HG02571 (cell line): ENCODE measurements around the gene SLC7A8.

ENCODE experiments used
- ATAC-seq: cut with Tn5 transposase; IDR thresholded peaks from one replicate; pipeline ENCODE4 v1.9.1; 2021; ENCODE audit warnings: mild to moderate bottlenecking, moderate library complexity; ENCODE audit not compliant: unreplicated experiment

Gene SLC7A8

GRCh38 chr14:23099212-23099861 is 84.1 kb downstream of the SLC7A8 start:
- no peak for ATAC-seq

GRCh38 chr14:23097786-23098185 is 85.7 kb downstream of the SLC7A8 start:
- ATAC-seq = no peak

- peak; percentile 87 for ATAC-seq
Observed at GRCh38 chr14:23095196-23096108, 88.0 kb downstream of the SLC7A8 start, which contains the start of gene C14orf119. Gene C14orf119, plus strand, starts transcription at chr14:23095505. Its CDS starts 2,154 bp downstream, at chr14:23097659.

GRCh38 chr14:23094666-23095195 is 88.7 kb downstream of the SLC7A8 start, which contains the start of gene ACIN1:
Gene ACIN1, minus strand, starts transcription at chr14:23095136. Its CDS starts 24 bp downstream, at chr14:23095112.
- peak; percentile 35 for ATAC-seq

GRCh38 chr14:23093991-23094665 is 89.3 kb downstream of the SLC7A8 start:
- no peak for ATAC-seq

GRCh38 chr14:23093526-23093925 is 89.9 kb downstream of the SLC7A8 start:
- no peak for ATAC-seq

- no peak for ATAC-seq
Observed at GRCh38 chr14:23093104-23093503, 90.4 kb downstream of the SLC7A8 start.

GRCh38 chr14:23091294-23092225 is 91.9 kb downstream of the SLC7A8 start:
- no peak for ATAC-seq

- no peak for ATAC-seq
Observed at GRCh38 chr14:23090254-23090636, 93.2 kb downstream of the SLC7A8 start.

- ATAC-seq = no peak
Observed at GRCh38 chr14:23089498-23090253, 93.8 kb downstream of the SLC7A8 start.

GRCh38 chr14:23086565-23086964 is 96.9 kb downstream of the SLC7A8 start:
- no peak for ATAC-seq

GRCh38 chr14:23085458-23085857 is 98.0 kb downstream of the SLC7A8 start:
- ATAC-seq = no peak

- no peak for ATAC-seq
Observed at GRCh38 chr14:23080474-23080873, 103.0 kb downstream of the SLC7A8 start.

GRCh38 chr14:23079716-23080115 is 103.7 kb downstream of the SLC7A8 start:
- no peak for ATAC-seq

GRCh38 chr14:23078692-23079116 is 104.8 kb downstream of the SLC7A8 start:
- ATAC-seq = no peak

GRCh38 chr14:23077962-23078361 is 105.5 kb downstream of the SLC7A8 start:
- ATAC-seq = no peak

- no peak for ATAC-seq
Observed at GRCh38 chr14:23076785-23077408, 106.6 kb downstream of the SLC7A8 start.
